Natural killer cell (primary cell): ENCODE measurements around the gene ZBTB42. TPM values are rescaled to one million over a fixed set of nuclear protein-coding genes. Genes with fewer than 3 reads are reported as not detected.

Source experiments
- ATAC-seq, 3 donors: fragments of 150-1000 bp in 2 of 3; fragments of 200-7000 bp in 1 of 3; cut with Tn5 transposase; 1 replicate in 1 of 3; 2 replicates in 2 of 3; pipeline ENCODE4 v1.10.0; 2021; ENCODE audit warnings: mild to moderate bottlenecking in 2 of 3, moderate library complexity in 2 of 3
- DNase-seq, 2 donors: peaks; one replicate each; pipeline versions ENCODE4 v3.0.0 to v3.0.0-alpha.2; 2013 to 2021; ENCODE audit warnings: mixed read lengths in 1 of 2
- H3K27ac ChIP-seq: one replicate; pipeline ENCODE4 v1.5.1; 2013; ENCODE audit warnings: mild to moderate bottlenecking, low read length
- H3K27me3 ChIP-seq: one replicate; pipeline ENCODE4 v1.6.1; 2013; ENCODE audit warnings: low read length; ENCODE audit not compliant: control insufficient read depth, insufficient read depth
- H3K36me3 ChIP-seq: one replicate; pipeline ENCODE4 v1.6.1; 2013; ENCODE audit warnings: low read length; ENCODE audit not compliant: control insufficient read depth, insufficient read depth
- H3K4me1 ChIP-seq: one replicate; pipeline ENCODE4 v1.6.1; 2013; ENCODE audit warnings: low read length; ENCODE audit not compliant: control insufficient read depth, insufficient read depth
- H3K4me3 ChIP-seq: one replicate; pipeline ENCODE4 v1.5.1; 2013; ENCODE audit warnings: low read length
- H3K9me3 ChIP-seq: one replicate; pipeline ENCODE4 v1.6.1; 2013; ENCODE audit warnings: low read length; ENCODE audit not compliant: control insufficient read depth, insufficient read depth
- H3K27ac Mint-ChIP-seq, 2 donors: one replicate each; pipeline ENCODE4 v1.8.0; 2022; ENCODE audit warnings: mild to moderate bottlenecking in 2 of 2, mixed read lengths in 2 of 2, moderate library complexity in 1 of 2
- H3K27me3 Mint-ChIP-seq, 2 donors: one replicate each; pipeline ENCODE4 v1.8.0; 2022; ENCODE audit warnings: low read depth in 2 of 2, mixed read lengths in 2 of 2
- H3K36me3 Mint-ChIP-seq: one replicate; pipeline ENCODE4 v1.8.0; 2022; ENCODE audit warnings: mixed read lengths
- H3K4me1 Mint-ChIP-seq, 2 donors: one replicate each; pipeline ENCODE4 v1.8.0; 2022; ENCODE audit warnings: mixed read lengths in 2 of 2
- H3K4me3 Mint-ChIP-seq: one replicate; pipeline ENCODE4 v1.8.0; 2022; ENCODE audit warnings: mild to moderate bottlenecking, moderate library complexity, mixed read lengths
- H3K9me3 Mint-ChIP-seq, 2 donors: one replicate each; pipeline ENCODE4 v1.8.0; 2022; ENCODE audit warnings: mixed read lengths in 2 of 2
- WGBS: methylation state at CpG from one replicate; pipeline ENCODE4 v1.1.7; 2013; ENCODE audit warnings: missing lambda C conversion rate; ENCODE audit not compliant: insufficient coverage; 5-methylcytosine and 5-hydroxymethylcytosine counted together
- intact Hi-C: fragments of 100-400 bp; cut with micrococcal nuclease; formaldehyde crosslinking; loops from one replicate; pipeline ENCODE4 v1.14.2; 2022
- total RNA-seq, 4 donors: library from RNA; stranded (reverse); fragments of 120-200 nt in 1 of 4; gene quantifications; one replicate each; pipeline versions ENCODE4 v1.2.3 to v1.2.4, GENCODE V29; 2013 to 2022
- TF ChIP-seq, protein P1 (sequence below): fragments of 200-600 bp; IDR thresholded peaks from one replicate; pipeline ENCODE4 v1.8.0; 2022; ENCODE audit warnings: antibody characterized with exemption

The ZBTB42 gene
- total RNA-seq, 3 donors from 2014 or later (not counting 1 experiment from before 2014, with no cell fraction given): 3.6 to 4.5 (median 3.7) TPM

DNA sequence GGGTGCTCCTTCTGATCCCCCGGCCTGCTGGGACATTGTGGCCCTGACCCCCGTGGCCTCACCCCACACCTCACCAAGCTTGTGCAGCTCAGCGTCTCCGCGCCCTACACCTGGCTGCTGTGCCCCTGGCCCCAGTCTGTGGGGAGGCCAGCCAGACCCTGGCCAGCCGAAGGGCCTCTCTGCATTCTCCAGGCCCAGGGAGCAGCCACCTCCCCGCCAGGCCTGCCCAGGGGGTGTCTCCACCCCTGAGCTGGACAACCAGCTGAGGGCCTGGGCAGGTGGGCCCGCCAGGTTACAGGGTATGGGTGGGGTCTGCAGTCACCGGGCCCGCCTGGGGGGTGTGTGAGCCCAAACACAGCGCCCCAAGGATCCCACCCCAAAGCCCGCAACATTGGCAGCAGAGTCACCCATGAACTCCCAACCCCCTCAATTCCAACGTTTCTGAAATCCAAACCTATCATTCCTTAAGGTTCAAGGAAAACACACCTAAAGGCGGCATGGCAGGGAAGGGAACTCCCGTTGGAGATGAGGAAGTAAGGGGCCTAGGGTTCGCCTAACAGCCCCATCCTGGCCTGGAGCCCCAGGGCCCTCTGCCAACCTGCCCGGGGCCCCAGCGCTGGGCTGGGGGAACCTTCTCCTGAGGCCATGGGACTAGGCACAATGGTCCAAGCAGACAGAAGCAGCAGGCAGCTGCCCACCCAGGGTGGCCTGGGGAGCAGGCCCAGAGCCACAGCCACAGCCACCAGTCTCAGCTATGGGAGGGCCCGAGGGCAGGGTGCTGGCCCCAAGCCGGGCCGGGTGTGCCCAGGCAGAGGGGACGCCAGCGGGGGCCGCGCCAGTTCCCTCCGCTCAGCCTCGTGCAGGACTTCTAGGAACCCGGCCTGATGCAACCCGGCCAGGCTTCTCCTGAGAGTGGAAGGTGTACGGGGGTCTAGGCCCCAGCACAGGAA lies 13.9 kb upstream of the ZBTB42 start:
- Histone ChIP-seq H3K4me3 (no peak overlapping the region), H3K4me1 (peaks cover 45% of the 10 kb centered on the region), H3K36me3 (peaks cover 25% of the 10 kb centered on the region), H3K9me3 (no peaks in the 10 kb centered on the region), H3K27me3 (no peaks in the 10 kb centered on the region), H3K27ac (no peak overlapping the region)
- no peak for ATAC-seq
- intact Hi-C loops: no loop called here
- 86% methylated on average over 28 of the region's 30 CpGs for WGBS
- Mint-ChIP-seq H3K36me3 (no peaks in the 10 kb centered on the region), H3K9me3 (no peaks in the 10 kb centered on the region), H3K27ac (peak overlapping the region; percentile 31 to 74), H3K4me3 (no peak overlapping the region), H3K27me3 (no peaks in the 10 kb centered on the region), H3K4me1 (peaks cover 0 to 46% of the 10 kb centered on the region in 2 donors)
- TF ChIP-seq, protein P1, sequence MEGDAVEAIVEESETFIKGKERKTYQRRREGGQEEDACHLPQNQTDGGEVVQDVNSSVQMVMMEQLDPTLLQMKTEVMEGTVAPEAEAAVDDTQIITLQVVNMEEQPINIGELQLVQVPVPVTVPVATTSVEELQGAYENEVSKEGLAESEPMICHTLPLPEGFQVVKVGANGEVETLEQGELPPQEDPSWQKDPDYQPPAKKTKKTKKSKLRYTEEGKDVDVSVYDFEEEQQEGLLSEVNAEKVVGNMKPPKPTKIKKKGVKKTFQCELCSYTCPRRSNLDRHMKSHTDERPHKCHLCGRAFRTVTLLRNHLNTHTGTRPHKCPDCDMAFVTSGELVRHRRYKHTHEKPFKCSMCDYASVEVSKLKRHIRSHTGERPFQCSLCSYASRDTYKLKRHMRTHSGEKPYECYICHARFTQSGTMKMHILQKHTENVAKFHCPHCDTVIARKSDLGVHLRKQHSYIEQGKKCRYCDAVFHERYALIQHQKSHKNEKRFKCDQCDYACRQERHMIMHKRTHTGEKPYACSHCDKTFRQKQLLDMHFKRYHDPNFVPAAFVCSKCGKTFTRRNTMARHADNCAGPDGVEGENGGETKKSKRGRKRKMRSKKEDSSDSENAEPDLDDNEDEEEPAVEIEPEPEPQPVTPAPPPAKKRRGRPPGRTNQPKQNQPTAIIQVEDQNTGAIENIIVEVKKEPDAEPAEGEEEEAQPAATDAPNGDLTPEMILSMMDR: no peak
- no peak for DNase-seq

DNA sequence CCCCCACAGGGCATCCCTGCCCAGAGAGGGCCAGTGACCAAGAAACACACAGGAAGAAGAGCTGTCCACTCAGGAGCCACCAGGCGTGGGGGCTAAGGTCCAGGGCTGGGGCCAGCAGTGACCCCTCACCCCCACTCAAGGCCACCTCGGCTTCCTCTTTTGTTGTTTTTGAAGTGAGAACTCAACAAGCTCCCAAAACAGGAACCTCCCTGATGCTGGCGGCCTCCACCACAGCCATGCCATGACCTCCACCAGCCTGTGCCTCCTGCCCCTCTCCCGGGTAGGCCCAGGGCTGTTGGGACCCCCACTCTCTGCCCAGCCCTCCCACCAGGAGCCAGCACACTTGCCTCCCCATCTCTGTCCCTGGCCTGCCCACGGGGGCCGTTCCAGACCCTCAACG lies 13.2 kb upstream of the ZBTB42 start:
- no peak for DNase-seq
- Histone ChIP-seq H3K27me3 (no peaks in the 10 kb centered on the region), H3K36me3 (peaks cover 30% of the 10 kb centered on the region), H3K9me3 (no peaks in the 10 kb centered on the region), H3K4me1 (peaks cover 53% of the 10 kb centered on the region), H3K4me3 (no peak overlapping the region), H3K27ac (no peak overlapping the region)
- H3K4me1 Mint-ChIP-seq: peaks cover 0 to 51% of the 10 kb centered on the region in 2 donors
- peak overlapping the region in 1 of 2 donors; percentile 51 for H3K27ac Mint-ChIP-seq
- H3K27me3 Mint-ChIP-seq: no peaks in the 10 kb centered on the region
- WGBS: 83% methylated on average over 7 of the region's 7 CpGs
- no peak overlapping the region for H3K4me3 Mint-ChIP-seq
- no peaks in the 10 kb centered on the region for H3K9me3 Mint-ChIP-seq
- no peak for ATAC-seq
- no peaks in the 10 kb centered on the region for H3K36me3 Mint-ChIP-seq
- TF ChIP-seq, protein P1: no peak
- intact Hi-C loops: no loop called here

DNA sequence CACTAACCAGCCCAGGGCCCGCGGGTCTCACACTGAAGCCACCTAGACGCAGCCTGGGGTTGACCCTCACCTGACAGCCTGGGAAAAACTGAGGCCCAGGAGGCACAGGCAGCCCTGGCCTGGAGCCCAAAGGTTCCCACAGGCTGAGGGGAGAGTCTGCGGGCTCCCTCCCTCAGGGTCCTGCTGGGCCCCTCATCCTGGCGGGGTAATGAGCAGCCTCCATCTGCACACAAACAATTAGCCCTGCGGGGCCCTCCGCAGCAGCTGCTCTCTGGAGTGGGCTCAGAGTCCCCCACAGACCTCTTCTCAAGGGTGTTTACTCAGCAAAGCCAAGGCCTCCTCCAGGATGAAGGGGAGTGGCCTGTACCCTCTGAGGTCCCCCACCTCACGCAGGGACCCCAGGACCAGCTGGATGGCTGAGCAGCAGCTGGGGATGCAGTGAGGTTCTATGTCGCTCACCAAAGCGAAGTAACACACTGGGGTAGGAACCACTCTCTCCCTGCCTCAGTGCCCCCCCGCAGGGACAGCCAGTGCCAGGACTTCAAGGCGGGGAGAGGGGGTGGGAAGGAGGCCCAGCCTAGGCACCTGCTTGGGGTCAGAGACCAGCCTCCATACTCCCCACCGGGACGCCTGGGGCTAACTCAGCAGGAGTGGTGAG lies 12.6 kb upstream of the ZBTB42 start:
- Mint-ChIP-seq H3K27ac (peak overlapping the region in 1 of 2 donors; percentile 51), H3K4me1 (peaks cover 4 to 56% of the 10 kb centered on the region in 2 donors), H3K4me3 (no peak overlapping the region), H3K9me3 (no peaks in the 10 kb centered on the region), H3K27me3 (no peaks in the 10 kb centered on the region), H3K36me3 (no peaks in the 10 kb centered on the region)
- H3K36me3 ChIP-seq: peaks cover 30% of the 10 kb centered on the region
- intact Hi-C loops: no loop called here
- peaks cover 58% of the 10 kb centered on the region for H3K4me1 ChIP-seq
- no peak overlapping the region for H3K27ac ChIP-seq
- no peak for DNase-seq
- 95% methylated on average over 13 of the region's 14 CpGs for WGBS
- no peak overlapping the region for H3K4me3 ChIP-seq
- ATAC-seq: no peak
- TF ChIP-seq, protein P1: no peak
- no peaks in the 10 kb centered on the region for H3K9me3 ChIP-seq
- no peaks in the 10 kb centered on the region for H3K27me3 ChIP-seq
